H1 (cell line): ENCODE results near the gene CLNS1A. TPM values are rescaled to one million over a fixed set of nuclear protein-coding genes. Genes with fewer than 3 reads are reported as not detected.
"Not testable (repeated sequence)": the region's sequence is repeated elsewhere in the genome, so short reads cannot be mapped to it uniquely, and the experiment has no call there.

Experiments
- CTCF ChIA-PET: fragments of 300-600 bp; sonication (Branson Sonifier 250); formaldehyde crosslinking; loops from one replicate; lab custom pipeline; 2021; ENCODE audit not compliant: partially characterized antibody; lab: Charles Lee
- POLR2A ChIA-PET: fragments of 300-600 bp; sonication (Branson Sonifier 250); formaldehyde crosslinking; loops from one replicate; lab custom pipeline; 2021; ENCODE audit warnings: inconsistent platforms; ENCODE audit not compliant: partially characterized antibody; lab: Charles Lee
- DNase-seq, 2 experiments: peaks; one replicate each; pipeline versions ENCODE4 v3.0.0 to v3.0.0-alpha.2; 2010 to 2022; ENCODE audit warnings: low spot score in 2 of 2, low read depth in 1 of 2, mixed read lengths in 1 of 2
- FAIRE-seq: peaks from 2 replicates; lab custom pipeline; 2011; peaks lifted over from hg19 to GRCh38; lab: Jason Lieb, UNC
- H2AFZ ChIP-seq: 2 replicates; pipeline ENCODE4 v1.8.1; 2012; ENCODE audit warnings: low read length, inconsistent platforms
- H2AK5ac ChIP-seq: 2 replicates; pipeline ENCODE4 v1.6.1; 2013; ENCODE audit warnings: low read depth, low read length
- H2BK120ac ChIP-seq: replicated peaks from 2 replicates; pipeline ENCODE3; 2013; ENCODE audit warnings: low read depth, low read length, inconsistent platforms
- H2BK12ac ChIP-seq: 2 replicates; pipeline ENCODE4 v1.6.1; 2013; ENCODE audit warnings: low read depth, low read length
- H2BK15ac ChIP-seq: 2 replicates; pipeline ENCODE4 v1.6.1; 2013; ENCODE audit warnings: low read length
- H2BK20ac ChIP-seq: 2 replicates; pipeline ENCODE4 v1.6.1; 2013; ENCODE audit warnings: low read length
- H2BK5ac ChIP-seq: 2 replicates; pipeline ENCODE4 v1.6.1; 2013; ENCODE audit warnings: low read depth, low read length
- H3K14ac ChIP-seq: 2 replicates; pipeline ENCODE4 v1.6.1; 2013; ENCODE audit warnings: inconsistent platforms; ENCODE audit not compliant: insufficient read length
- H3K18ac ChIP-seq: 2 replicates; pipeline ENCODE4 v1.6.1; 2013; ENCODE audit warnings: low read length; ENCODE audit errors: extremely low read depth
- H3K23ac ChIP-seq: 2 replicates; pipeline ENCODE4 v1.6.1; 2013; ENCODE audit warnings: inconsistent platforms; ENCODE audit not compliant: insufficient read length
- H3K23me2 ChIP-seq: 2 replicates; pipeline ENCODE4 v1.6.1; 2013; ENCODE audit warnings: low read depth, low read length
- H3K27ac ChIP-seq: 2 replicates; pipeline ENCODE4 v1.6.1; 2011; ENCODE audit warnings: low read depth, low read length, inconsistent platforms
- H3K27me3 ChIP-seq, 4 experiments: replicated peaks in 1 of 4; 1 replicate in 1 of 4; 2 replicates in 3 of 4; pipeline versions ENCODE4 v1.6.1 to v1.8.1; 2011 to 2013; ENCODE audit warnings: low read length in 3 of 4, mild to moderate bottlenecking in 3 of 4, inconsistent platforms in 2 of 4, mixed read lengths in 2 of 4, moderate library complexity in 1 of 4; ENCODE audit not compliant: control insufficient read depth in 3 of 4, insufficient read depth in 3 of 4; ENCODE audit errors: extremely low read depth in 1 of 4
- H3K36me3 ChIP-seq, 4 experiments: 2 replicates each; pipeline versions ENCODE4 v1.6.1 to v1.8.1; 2011 to 2013; ENCODE audit warnings: mild to moderate bottlenecking in 4 of 4, low read length in 3 of 4, moderate library complexity in 2 of 4, control low read depth in 1 of 4, inconsistent platforms in 1 of 4; ENCODE audit not compliant: insufficient read depth in 4 of 4, control insufficient read depth in 2 of 4
- H3K4ac ChIP-seq: replicated peaks from 2 replicates; pipeline ENCODE3; 2013; ENCODE audit warnings: low read length, low read depth, mixed read lengths, inconsistent platforms; ENCODE audit not compliant: insufficient read length
- H3K4me1 ChIP-seq, 4 experiments: replicated peaks in 1 of 4; 1 replicate in 1 of 4; 2 replicates in 3 of 4; pipeline versions ENCODE4 v1.6.1 to v1.8.1; 2011 to 2013; ENCODE audit warnings: low read length in 3 of 4, inconsistent platforms in 2 of 4, mixed read lengths in 1 of 4; ENCODE audit not compliant: insufficient read depth in 4 of 4, control insufficient read depth in 3 of 4
- H3K4me2 ChIP-seq, 2 experiments: 2 replicates each; pipeline versions ENCODE4 v1.6.1 to v1.8.1; 2011 to 2013; ENCODE audit warnings: low read depth in 2 of 2, low read length in 2 of 2, control low read depth in 1 of 2, inconsistent platforms in 1 of 2, mild to moderate bottlenecking in 1 of 2; ENCODE audit not compliant: insufficient read depth in 1 of 2
- H3K4me3 ChIP-seq, 4 experiments: fragments of 200-600, 300-600 bp in 1 of 4; sonication (generic), shearing (Covaris generic), sonication (Bioruptor Twin) in 1 of 4; 2 replicates each; pipeline versions ENCODE4 v1.5.1 to v1.8.1; 2011 to 2016; ENCODE audit warnings: low read length in 4 of 4, low read depth in 3 of 4, control low read depth in 2 of 4, inconsistent platforms in 2 of 4, mild to moderate bottlenecking in 2 of 4, mixed read lengths in 1 of 4, moderate library complexity in 1 of 4; ENCODE audit not compliant: insufficient read depth in 2 of 4; ENCODE audit errors: extremely low read depth in 1 of 4
- H3K56ac ChIP-seq: replicated peaks from 2 replicates; pipeline ENCODE3; 2013; ENCODE audit warnings: low read depth, mild to moderate bottlenecking, mixed read lengths, low read length, inconsistent platforms; ENCODE audit not compliant: insufficient read length
- H3K79me1 ChIP-seq: 2 replicates; pipeline ENCODE4 v1.6.1; 2013; ENCODE audit warnings: low read depth, low read length, control low read depth
- H3K79me2 ChIP-seq, 2 experiments: 2 replicates each; pipeline versions ENCODE4 v1.6.1 to v1.8.1; 2012 to 2013; ENCODE audit warnings: low read length in 2 of 2, mild to moderate bottlenecking in 2 of 2, inconsistent platforms in 1 of 2; ENCODE audit not compliant: insufficient read depth in 2 of 2, control insufficient read depth in 1 of 2
- H3K9ac ChIP-seq, 4 experiments: replicated peaks in 1 of 4; 1 replicate in 1 of 4; 2 replicates in 3 of 4; pipeline versions ENCODE4 v1.6.1 to v1.8.1; 2011 to 2013; ENCODE audit warnings: low read depth in 3 of 4, low read length in 3 of 4, control low read depth in 2 of 4, mild to moderate bottlenecking in 2 of 4, moderate library complexity in 2 of 4, inconsistent platforms in 1 of 4; ENCODE audit errors: extremely low read depth in 1 of 4
- H3K9me3 ChIP-seq, 2 experiments: 2 replicates each; pipeline versions ENCODE4 v1.6.1 to v1.8.1; 2012 to 2013; ENCODE audit warnings: mild to moderate bottlenecking in 2 of 2, moderate library complexity in 2 of 2, control low read depth in 1 of 2, inconsistent platforms in 1 of 2, low read depth in 1 of 2, low read length in 1 of 2, mixed read lengths in 1 of 2; ENCODE audit not compliant: insufficient read depth in 2 of 2
- H4K20me1 ChIP-seq, 2 experiments: replicated peaks in 1 of 2; 2 replicates each; pipeline versions ENCODE3 to v1.8.1; 2011 to 2013; ENCODE audit warnings: inconsistent platforms in 2 of 2, low read length in 2 of 2, mild to moderate bottlenecking in 1 of 2; ENCODE audit not compliant: insufficient read depth in 2 of 2, control insufficient read depth in 1 of 2
- H4K5ac ChIP-seq: 2 replicates; pipeline ENCODE4 v1.6.1; 2013; ENCODE audit warnings: low read length, low read depth, mixed read lengths, inconsistent platforms; ENCODE audit not compliant: insufficient read length
- H4K8ac ChIP-seq: 2 replicates; pipeline ENCODE4 v1.8.0; 2013; ENCODE audit warnings: mild to moderate bottlenecking, moderate library complexity, low read length, inconsistent platforms; ENCODE audit not compliant: insufficient read depth; ENCODE audit errors: extremely low read depth
- H4K91ac ChIP-seq: replicated peaks from 2 replicates; pipeline ENCODE3; 2013; ENCODE audit warnings: low read length, mixed read lengths, inconsistent platforms; ENCODE audit not compliant: insufficient read length
- WGBS, 2 experiments: shearing (Covaris generic) in 1 of 2; methylation state at CpG; one replicate each; pipeline versions ENCODE4 v1.1.6 to v1.1.7; 2013 to 2015; ENCODE audit warnings: low lambda C conversion rate in 2 of 2, mixed read lengths in 2 of 2, inconsistent platforms in 1 of 2, low coverage in 1 of 2, missing lambda C conversion rate in 1 of 2; ENCODE audit not compliant: insufficient replicate concordance in 2 of 2, insufficient coverage in 1 of 2, insufficient read length in 1 of 2; ENCODE audit errors: extremely low coverage in 1 of 2, missing lambda C conversion rate in 1 of 2; 5-methylcytosine and 5-hydroxymethylcytosine counted together
- polyA plus RNA-seq, 7 experiments: library from polyadenylated mRNA; depleted of rRNA in 3 of 7; stranded (reverse) in 5 of 7; unstranded in 2 of 7; fragments of >200 nt in 5 of 7; fragments of 200-250 nt in 2 of 7; gene quantifications; 1 replicate in 5 of 7; 2 replicates in 1 of 7; 4 replicates in 1 of 7; pipeline versions ENCODE4 v1.2.1 to v1.2.3, GENCODE V29; 2011 to 2013; ENCODE audit warnings: missing spikeins in 2 of 7, mixed read lengths in 2 of 7
- total RNA-seq: library from RNA; stranded (reverse); fragmentation: NEBNext Ultra II Directional; extraction: Animal tissue kit (Norgen Biotek cat#: 25700); gene quantifications from 2 replicates; pipeline ENCODE4 v1.2.1, GENCODE V29; 2021

Gene CLNS1A
- total and polyA plus RNA-seq, 2 of the 8 experiments (the other 6 are each of a cell fraction or from before 2014, with no cell fraction given), result 136 to 177 TPM

DNA sequence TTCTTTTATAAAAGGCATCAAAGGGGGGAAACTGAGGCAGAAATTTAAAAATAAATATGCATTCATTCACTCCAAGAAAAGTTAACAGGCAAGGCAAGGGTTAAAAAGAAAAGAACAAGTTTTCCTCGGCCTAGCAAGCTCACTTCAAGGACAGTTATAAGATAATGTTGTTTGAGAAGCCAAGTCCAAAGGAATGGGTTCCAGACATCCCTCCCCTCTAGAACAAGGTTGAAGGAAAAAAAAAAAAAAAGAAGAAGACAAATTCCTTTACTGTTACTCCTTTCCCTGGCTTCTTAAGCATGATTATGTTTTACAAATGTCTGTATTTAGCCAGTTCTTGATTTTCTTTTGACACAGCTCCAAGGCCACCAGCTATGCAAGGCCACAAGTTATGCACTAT is 62.2 kb downstream of the CLNS1A start:
- H2AFZ ChIP-seq, H4K91ac ChIP-seq, FAIRE-seq, H3K9me3 ChIP-seq, H3K4ac ChIP-seq, H2AK5ac ChIP-seq, H4K8ac ChIP-seq, H3K23ac ChIP-seq, H2BK120ac ChIP-seq, H3K4me3 ChIP-seq, DNase-seq, H3K79me2 ChIP-seq, H3K14ac ChIP-seq, H2BK12ac ChIP-seq, H3K9ac ChIP-seq, H2BK5ac ChIP-seq, H2BK15ac ChIP-seq, H3K18ac ChIP-seq, H3K23me2 ChIP-seq, H3K56ac ChIP-seq, H3K27ac ChIP-seq, H3K79me1 ChIP-seq, POLR2A ChIA-PET, H3K27me3 ChIP-seq, H3K4me2 ChIP-seq, H4K5ac ChIP-seq, H4K20me1 ChIP-seq, H3K36me3 ChIP-seq, H2BK20ac ChIP-seq: not testable (repeated sequence)
- CTCF ChIA-PET, result interaction anchor here (1.6 kb wide), 1 partner anchor 27 kb away, joined by 6 read pairs; no protein-coding TSS in a partner anchor
- peaks cover 0 to 18% (median 1%) of the 10 kb centered on the region in 4 experiments; a peak in 4 of 7 replicates for H3K4me1 ChIP-seq
- WGBS, 2 experiments, result 69% methylated on average over 1 of the region's 1 CpG; no CpG with 5 or more reads in 1 of the 2 experiments

DNA sequence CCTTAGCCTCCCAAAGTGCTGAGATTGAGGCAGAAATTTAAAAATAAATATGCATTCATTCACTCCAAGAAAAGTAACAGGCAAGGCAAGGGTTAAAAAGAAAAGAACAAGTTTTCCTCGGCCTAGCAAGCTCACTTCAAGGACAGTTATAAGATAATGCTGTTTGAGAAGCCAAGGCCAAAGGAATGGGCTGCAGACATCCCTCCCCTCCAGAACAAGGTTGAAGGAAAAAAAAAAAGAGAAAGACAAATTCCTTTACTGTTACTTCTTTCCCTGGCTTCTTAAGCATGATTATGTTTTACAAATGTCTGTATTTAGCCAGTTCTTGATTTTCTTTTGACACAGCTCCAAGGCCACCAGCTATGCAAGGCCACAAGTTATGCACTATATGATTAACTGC is 66.7 kb downstream of the CLNS1A start:
- H3K9me3 ChIP-seq, H4K91ac ChIP-seq, H4K5ac ChIP-seq, FAIRE-seq, H2BK15ac ChIP-seq, H2AFZ ChIP-seq, H3K79me1 ChIP-seq, H3K27ac ChIP-seq, H2BK5ac ChIP-seq, H3K23ac ChIP-seq, DNase-seq, H2AK5ac ChIP-seq, H3K4me3 ChIP-seq, H3K14ac ChIP-seq, H3K9ac ChIP-seq, H3K4me2 ChIP-seq, H4K20me1 ChIP-seq, H3K36me3 ChIP-seq, H3K18ac ChIP-seq, H2BK120ac ChIP-seq, H3K23me2 ChIP-seq, H3K79me2 ChIP-seq, H2BK12ac ChIP-seq, H3K4ac ChIP-seq, H2BK20ac ChIP-seq, H4K8ac ChIP-seq, H3K27me3 ChIP-seq, H3K56ac ChIP-seq: not testable (repeated sequence)
- WGBS, 2 experiments, result 67% methylated on average over 1 of the region's 1 CpG; no CpG with 5 or more reads in 1 of the 2 experiments
- ChIA-PET POLR2A (interaction anchor here (1.6 kb wide), 1 partner anchor 18 kb away, joined by 4 read pairs; no protein-coding TSS in a partner anchor), CTCF (interaction anchor here (1.1 to 3.5 kb wide), 3 partner anchors 10 to 26 kb away, joined by 3 to 12 read pairs (median 5); no protein-coding TSS in a partner anchor)
- peaks cover 0 to 25% (median 4%) of the 10 kb centered on the region in 4 experiments; a peak in 3 of 7 replicates for H3K4me1 ChIP-seq
